Thyroid gland (tissue), 4 donors: ENCODE data around the gene SAE1.

Experiments
- CTCF ChIP-seq, 6 experiments: fragments of 200-600 bp in 3 of 6; fragments of 450-650 bp in 3 of 6; sonication (generic) in 3 of 6; IDR thresholded peaks; one replicate each; pipeline ENCODE4 v1.5.1; 2016 to 2019; ENCODE audit warnings: antibody characterized with exemption in 6 of 6, mild to moderate bottlenecking in 2 of 6, inconsistent platforms in 1 of 6, moderate library complexity in 1 of 6
- POLR2A ChIP-seq, 2 donors: fragments of 450-650 bp; IDR thresholded peaks; one replicate each; pipeline ENCODE4 v1.6.1; 2017; ENCODE audit warnings: antibody characterized with exemption in 2 of 2, mild to moderate bottlenecking in 2 of 2, moderate library complexity in 1 of 2

DNA sequence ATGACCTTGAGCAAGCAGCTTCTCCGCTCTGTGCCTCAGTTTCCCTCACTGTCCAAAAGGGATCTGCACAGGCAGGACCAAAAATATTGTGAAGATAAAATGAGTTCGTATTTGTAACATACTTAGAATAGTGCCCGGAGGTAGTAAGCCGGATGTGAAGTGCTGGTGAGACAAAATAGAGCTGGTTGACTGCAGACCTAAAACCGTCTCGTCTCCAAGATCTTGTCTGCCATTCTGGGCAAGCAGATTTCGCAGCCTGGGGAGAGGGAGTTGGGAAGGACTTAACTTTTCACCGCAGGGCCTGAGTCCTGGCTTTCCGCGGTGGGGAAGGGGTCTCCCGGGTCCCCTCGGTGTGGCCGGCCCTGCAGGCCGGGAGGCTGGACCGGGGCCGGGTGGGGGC lies 108.5 kb downstream of the SAE1 start:
- TF ChIP-seq CTCF (IDR thresholded peaks at IDR 0.05) (no peak), POLR2A (IDR thresholded peaks at IDR 0.05) (no peak)
